Omental fat pad (tissue), 4 donors: ENCODE measurements around the gene SUN3. TPM values are rescaled to one million over a fixed set of nuclear protein-coding genes. Genes with fewer than 3 reads are reported as not detected.

ENCODE experiments used
- ATAC-seq: fragments of 150-250 bp; one replicate; pipeline ENCODE4 v1.9.1; 2016; ENCODE audit warnings: mild to moderate bottlenecking, moderate library complexity; ENCODE audit not compliant: low FRiP score
- DNase-seq: peaks from one replicate; pipeline ENCODE4 v3.0.0-alpha.2; 2019; ENCODE audit warnings: low spot score
- CTCF ChIP-seq, 3 donors: fragments of 450-650 bp; IDR thresholded peaks; one replicate each; pipeline ENCODE4 v1.5.1; 2016 to 2017; ENCODE audit warnings: antibody characterized with exemption in 3 of 3, mild to moderate bottlenecking in 3 of 3, moderate library complexity in 2 of 3
- total RNA-seq, 4 donors: library from RNA; depleted of rRNA; stranded (reverse); fragments of >200 nt; gene quantifications; one replicate each; pipeline ENCODE4 v1.1.0, GENCODE V29; 2016

Gene SUN3
- total RNA-seq, 4 donors from 2014 or later = not detected

- ATAC-seq (no peak), DNase-seq (no peak)
- no peak for TF ChIP-seq CTCF (IDR thresholded peaks at IDR 0.05)
Observed at GRCh38 chr7:48042636-48043035, 13.7 kb upstream of the SUN3 start.

DNA sequence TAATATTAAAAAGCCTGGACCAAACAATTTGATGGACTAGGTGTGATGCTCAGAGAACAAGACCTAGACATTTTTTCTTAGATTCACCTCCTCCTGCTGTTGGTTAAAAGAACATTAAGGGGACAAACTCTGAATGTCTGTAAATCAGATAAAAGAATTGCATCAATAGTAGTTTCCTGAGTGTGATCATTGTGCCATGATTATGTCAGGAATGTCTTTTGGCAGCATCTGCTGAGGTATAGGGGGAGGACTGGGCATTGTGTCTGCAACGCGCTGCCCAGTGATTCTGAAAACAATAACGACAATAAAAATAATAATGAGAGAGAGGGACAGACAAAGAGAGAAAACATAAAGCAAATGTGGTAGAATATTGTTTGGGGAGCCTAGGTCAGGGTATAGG, 13.3 kb upstream of the SUN3 start:
- ATAC-seq = no peak
- DNase-seq = no peak
- no peak for TF ChIP-seq CTCF (IDR thresholded peaks at IDR 0.05)

GRCh38 chr7:48041653-48041970, 12.7 kb upstream of the SUN3 start:
- no peak for ATAC-seq
- no peak for DNase-seq
- TF ChIP-seq CTCF (IDR thresholded peaks at IDR 0.05) = no peak

- DNase-seq = no peak
- ATAC-seq = no peak
- TF ChIP-seq CTCF (IDR thresholded peaks at IDR 0.05) = no peak
Observed at GRCh38 chr7:48040944-48041652, 12.2 kb upstream of the SUN3 start.

DNA sequence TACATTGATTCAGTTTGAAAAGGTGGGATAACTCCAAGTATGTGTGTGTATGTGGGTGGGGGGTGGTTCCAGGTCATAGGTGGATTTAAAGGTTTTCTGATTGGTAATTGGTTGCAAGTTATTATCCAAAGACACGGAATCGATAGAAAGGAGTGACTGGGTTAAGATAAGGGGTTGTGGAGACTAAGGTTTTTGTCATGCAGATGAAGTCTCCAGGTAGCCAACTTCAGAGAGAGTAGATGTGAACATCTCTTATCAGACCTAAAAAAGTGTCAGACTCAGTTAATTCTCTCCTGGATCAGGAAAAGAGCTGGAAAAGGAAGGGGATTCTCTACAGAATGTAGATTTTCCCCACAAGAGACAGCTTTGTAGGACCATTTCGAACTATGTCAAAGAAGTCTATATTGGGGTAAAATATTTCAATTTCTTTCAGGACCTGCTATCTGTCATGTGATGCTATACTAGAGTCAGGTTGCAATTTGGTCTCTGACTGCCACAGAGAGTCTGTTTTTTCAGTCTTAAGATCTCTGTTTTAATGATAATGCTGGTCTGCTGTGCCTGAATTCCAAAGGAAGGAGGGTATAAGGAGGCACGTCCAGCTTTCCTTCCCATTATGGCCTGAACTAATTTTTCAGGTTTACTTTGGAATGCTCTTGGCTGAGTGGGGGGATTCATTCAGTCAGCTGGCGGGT, 10.1 kb upstream of the SUN3 start:
- ATAC-seq (no peak), DNase-seq (no peak)
- no peak for TF ChIP-seq CTCF (IDR thresholded peaks at IDR 0.05)

DNA sequence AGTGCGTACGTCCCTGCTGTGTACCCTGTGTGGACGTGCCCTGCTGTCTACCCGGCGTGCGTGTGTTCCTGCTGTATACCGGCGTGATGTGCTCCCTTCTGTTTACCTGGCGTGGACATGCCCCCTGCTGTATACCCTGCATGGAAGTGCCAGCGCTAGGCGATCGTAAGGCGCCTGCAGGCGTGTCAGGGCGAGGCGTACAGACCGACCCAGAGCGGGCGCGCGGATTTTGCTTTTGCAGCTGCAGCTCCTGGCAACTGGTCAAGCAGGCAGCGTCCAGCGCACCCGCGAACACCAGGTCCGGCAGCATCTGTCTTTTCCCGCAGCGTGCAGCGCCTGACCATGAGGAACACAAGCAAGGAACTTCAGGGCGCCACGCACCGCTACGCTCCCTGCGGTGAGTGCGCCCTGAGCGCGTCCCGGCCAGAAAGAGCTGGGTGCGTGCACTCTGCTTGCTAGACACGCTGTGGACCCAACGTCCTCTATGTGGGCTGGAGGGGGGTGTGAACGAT, 7.1 kb upstream of the SUN3 start:
- DNase-seq (no peak), ATAC-seq (peak; percentile 18)
- no peak for TF ChIP-seq CTCF (IDR thresholded peaks at IDR 0.05)
